ENCODE results near the gene MOXD1.

Gene MOXD1

DNA sequence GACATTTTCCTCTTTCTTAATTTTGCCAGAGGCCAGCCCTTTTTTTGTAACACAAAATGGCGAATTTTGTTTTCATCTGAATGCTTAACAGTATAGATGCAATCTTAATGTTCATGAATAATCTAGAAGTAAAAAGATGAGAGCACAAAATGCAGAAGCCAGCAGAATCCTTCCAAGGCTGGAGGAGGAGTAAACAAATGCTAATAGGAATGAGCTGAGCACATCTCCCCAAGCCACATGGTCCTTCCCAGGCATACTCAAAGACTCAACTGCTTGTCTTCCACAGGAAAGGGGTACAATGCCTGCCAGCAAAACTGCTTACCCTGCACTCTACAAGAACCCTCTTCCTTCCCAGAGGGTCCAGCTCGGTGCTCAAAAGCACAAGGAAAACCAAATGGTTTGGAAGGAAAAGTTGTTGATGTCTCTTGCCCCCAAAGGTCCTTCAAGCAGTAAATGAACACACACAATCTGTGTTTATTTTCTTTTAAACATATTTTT is 155.1 kb downstream of the MOXD1 start:
- H3K9ac ChIP-seq (ENCODE audit: low read depth, low read length), result no peak overlapping the region
- no peaks in the 10 kb centered on the region for H3K36me3 ChIP-seq (ENCODE audit: insufficient read depth, low read length)
- no peaks in the 10 kb centered on the region for H3K9me3 ChIP-seq (ENCODE audit: control insufficient read depth, insufficient read depth, low read length)
- H3K4me1 ChIP-seq (ENCODE audit: insufficient read depth, low read length), result no peaks in the 10 kb centered on the region

Data from ES-I3 (cell line).